Tibial nerve (tissue), 4 donors: ENCODE data around the gene LGALS9.

Source experiments
- EP300 ChIP-seq, 2 donors: sonication (generic); formaldehyde crosslinking; IDR thresholded peaks; one replicate each; pipeline ENCODE4 v1.6.1; 2017; ENCODE audit warnings: antibody characterized with exemption in 2 of 2, mild to moderate bottlenecking in 1 of 2
- POLR2A ChIP-seq, 2 donors: fragments of 450-650 bp; IDR thresholded peaks; one replicate each; pipeline ENCODE4 v1.6.1; 2017; ENCODE audit warnings: antibody characterized with exemption in 2 of 2, mild to moderate bottlenecking in 2 of 2, moderate library complexity in 2 of 2
- TF ChIP-seq, protein P1 (sequence below), 5 experiments: fragments of 200-600 bp in 3 of 5; fragments of 450-650 bp in 2 of 5; sonication (generic) in 3 of 5; IDR thresholded peaks; one replicate each; pipeline ENCODE4 v1.5.1; 2016 to 2019; ENCODE audit warnings: antibody characterized with exemption in 5 of 5, mild to moderate bottlenecking in 3 of 5, moderate library complexity in 2 of 5

DNA sequence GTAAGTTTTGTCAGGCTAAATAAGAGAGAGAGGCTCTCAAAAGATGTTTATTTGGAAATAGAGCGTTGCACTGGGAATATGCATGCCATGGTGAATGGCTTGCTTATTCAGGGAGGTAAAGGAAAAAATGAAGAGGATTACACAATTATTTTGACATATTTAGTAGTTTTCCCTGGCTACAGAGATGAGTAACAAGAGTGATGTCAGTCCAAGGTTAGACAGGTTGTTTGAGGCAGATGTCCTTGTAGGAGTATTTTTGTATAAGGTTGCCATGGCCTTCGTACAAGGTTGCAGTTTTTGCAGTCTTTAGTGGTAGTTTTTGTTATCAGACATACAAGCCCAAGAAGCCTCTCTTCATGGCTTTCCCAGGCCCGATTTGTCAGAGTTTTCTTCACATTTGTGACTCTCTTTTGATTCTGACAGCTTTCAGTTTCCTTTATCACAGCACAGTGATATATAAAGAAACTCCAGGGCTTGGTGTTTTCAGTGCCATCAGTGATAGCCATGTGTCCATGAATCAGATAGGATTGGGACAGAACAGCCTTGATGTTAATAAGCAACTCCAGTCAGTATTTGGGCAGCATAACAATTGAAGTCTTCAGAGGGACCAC is 18.7 kb upstream of the LGALS9 start:
- TF ChIP-seq, protein P1, sequence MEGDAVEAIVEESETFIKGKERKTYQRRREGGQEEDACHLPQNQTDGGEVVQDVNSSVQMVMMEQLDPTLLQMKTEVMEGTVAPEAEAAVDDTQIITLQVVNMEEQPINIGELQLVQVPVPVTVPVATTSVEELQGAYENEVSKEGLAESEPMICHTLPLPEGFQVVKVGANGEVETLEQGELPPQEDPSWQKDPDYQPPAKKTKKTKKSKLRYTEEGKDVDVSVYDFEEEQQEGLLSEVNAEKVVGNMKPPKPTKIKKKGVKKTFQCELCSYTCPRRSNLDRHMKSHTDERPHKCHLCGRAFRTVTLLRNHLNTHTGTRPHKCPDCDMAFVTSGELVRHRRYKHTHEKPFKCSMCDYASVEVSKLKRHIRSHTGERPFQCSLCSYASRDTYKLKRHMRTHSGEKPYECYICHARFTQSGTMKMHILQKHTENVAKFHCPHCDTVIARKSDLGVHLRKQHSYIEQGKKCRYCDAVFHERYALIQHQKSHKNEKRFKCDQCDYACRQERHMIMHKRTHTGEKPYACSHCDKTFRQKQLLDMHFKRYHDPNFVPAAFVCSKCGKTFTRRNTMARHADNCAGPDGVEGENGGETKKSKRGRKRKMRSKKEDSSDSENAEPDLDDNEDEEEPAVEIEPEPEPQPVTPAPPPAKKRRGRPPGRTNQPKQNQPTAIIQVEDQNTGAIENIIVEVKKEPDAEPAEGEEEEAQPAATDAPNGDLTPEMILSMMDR (IDR thresholded peaks at IDR 0.05) = no peak
- TF ChIP-seq POLR2A (IDR thresholded peaks at IDR 0.05) (no peak), EP300 (IDR thresholded peaks at IDR 0.05) (no peak)
